ENCODE data around the gene ACTL6B. TPM values are rescaled to one million over a fixed set of nuclear protein-coding genes. Genes with fewer than 3 reads are reported as not detected.

Gene ACTL6B
- total and polyA plus RNA-seq, 9 of the 15 experiments (the other 6 are each of a cell fraction or from before 2014, with no cell fraction given) = not detected

DNA sequence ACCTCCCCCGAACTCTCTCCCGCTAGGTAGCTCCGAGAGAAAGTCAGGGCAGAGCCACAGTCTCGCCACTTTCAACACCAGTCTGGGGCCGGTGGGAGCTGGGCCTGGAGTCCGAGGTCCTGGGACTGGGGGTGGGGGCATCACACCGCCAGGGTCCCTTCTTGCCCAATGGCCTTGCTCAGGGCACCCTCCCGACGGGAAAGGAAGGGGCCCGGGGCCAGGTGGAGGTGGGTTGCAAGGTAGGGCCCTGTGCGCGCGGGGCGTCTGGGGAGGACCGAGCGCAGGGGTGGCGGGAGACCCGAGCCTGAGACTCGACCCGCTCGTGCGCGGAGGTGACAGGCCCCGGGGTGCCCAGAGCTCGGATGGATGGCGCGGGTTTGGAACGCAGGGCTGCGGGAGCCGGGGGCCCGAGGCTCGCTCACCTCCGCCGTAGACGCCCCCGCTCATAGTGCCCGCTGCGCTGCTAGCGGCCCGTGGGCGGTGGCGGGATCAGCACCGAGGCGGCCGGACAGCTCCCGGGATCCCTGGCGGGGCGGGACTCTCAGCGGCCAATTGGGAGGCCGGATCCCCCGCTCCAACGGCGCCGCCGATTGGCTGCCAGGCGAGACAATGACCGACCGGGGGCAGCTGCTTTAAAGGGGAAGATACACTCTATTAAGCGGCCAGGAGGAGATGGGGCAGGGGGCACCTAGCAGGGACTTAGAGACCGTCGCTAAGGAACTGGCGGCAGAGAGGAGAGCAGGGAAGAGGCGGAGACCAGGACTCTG is at the start of gene ACTL6B (continued):
- TF ChIP-seq POLR2H (tag; IDR thresholded peaks at IDR 0.05; ENCODE audit: low read depth) (no peak), ASH1L (IDR thresholded peaks at IDR 0.05; ENCODE audit: borderline replicate concordance, low read depth, partially characterized antibody) (no peak), HNRNPL (IDR thresholded peaks at IDR 0.05; ENCODE audit: low read depth, low read length) (peak; percentile 74; the same call in 1 of the 2 replicates), NFXL1 (CRISPR knock-in tag; IDR thresholded peaks at IDR 0.05) (no peak), ZNF217 (CRISPR knock-in tag; IDR thresholded peaks at IDR 0.05) (no peak), NFYB (IDR thresholded peaks at IDR 0.05; ENCODE audit: extremely low read depth, insufficient read length) (peak; percentile 57), POLR2G (IDR thresholded peaks at IDR 0.05; ENCODE audit: low read depth, low read length) (peak; percentile 37; the same call in 1 of the 2 replicates), NR1H2 (CRISPR knock-in tag; IDR thresholded peaks at IDR 0.05) (0 out of 2 replicates have a peak, but pooled peaks have one; percentile 60), PRPF4 (IDR thresholded peaks at IDR 0.05; ENCODE audit: insufficient read depth, low read depth, low read length, poor library complexity, severe bottlenecking) (no peak), GABPB1 (CRISPR knock-in tag; IDR thresholded peaks at IDR 0.05) (peak; percentile 80), HMGN3 (IDR thresholded peaks at IDR 0.05; ENCODE audit: borderline replicate concordance, extremely low read depth, insufficient read length, low read depth, low read length) (peak; percentile 93), EP300 (IDR thresholded peaks at IDR 0.05; ENCODE audit: low read length) (0 out of 2 replicates have a peak, but pooled peaks have one; percentile 12), ZNF766 (CRISPR knock-in tag; conservative IDR thresholded peaks at IDR 0.05) (peak; percentile 82; the same call in 1 of the 2 replicates), ZNF384 (IDR thresholded peaks at IDR 0.05; ENCODE audit: low read depth, low read length) (no peak), ZNF146 (CRISPR knock-in tag; IDR thresholded peaks at IDR 0.05; ENCODE audit: unreplicated experiment) (peak; percentile 49), ZFP30 (CRISPR knock-in tag; IDR thresholded peaks at IDR 0.05; ENCODE audit: borderline replicate concordance) (no peak), ZFP36 (IDR thresholded peaks at IDR 0.05; ENCODE audit: low read depth, low read length, partially characterized antibody) (no peak), DMBX1 (CRISPR knock-in tag; IDR thresholded peaks at IDR 0.05; ENCODE audit: borderline replicate concordance) (peak; percentile 74; the same call in 1 of the 2 replicates)
- TF ChIP-seq, protein P1, sequence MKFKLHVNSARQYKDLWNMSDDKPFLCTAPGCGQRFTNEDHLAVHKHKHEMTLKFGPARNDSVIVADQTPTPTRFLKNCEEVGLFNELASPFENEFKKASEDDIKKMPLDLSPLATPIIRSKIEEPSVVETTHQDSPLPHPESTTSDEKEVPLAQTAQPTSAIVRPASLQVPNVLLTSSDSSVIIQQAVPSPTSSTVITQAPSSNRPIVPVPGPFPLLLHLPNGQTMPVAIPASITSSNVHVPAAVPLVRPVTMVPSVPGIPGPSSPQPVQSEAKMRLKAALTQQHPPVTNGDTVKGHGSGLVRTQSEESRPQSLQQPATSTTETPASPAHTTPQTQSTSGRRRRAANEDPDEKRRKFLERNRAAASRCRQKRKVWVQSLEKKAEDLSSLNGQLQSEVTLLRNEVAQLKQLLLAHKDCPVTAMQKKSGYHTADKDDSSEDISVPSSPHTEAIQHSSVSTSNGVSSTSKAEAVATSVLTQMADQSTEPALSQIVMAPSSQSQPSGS (CRISPR knock-in tag; IDR thresholded peaks at IDR 0.05) = no peak
- TF ChIP-seq, protein P2, sequence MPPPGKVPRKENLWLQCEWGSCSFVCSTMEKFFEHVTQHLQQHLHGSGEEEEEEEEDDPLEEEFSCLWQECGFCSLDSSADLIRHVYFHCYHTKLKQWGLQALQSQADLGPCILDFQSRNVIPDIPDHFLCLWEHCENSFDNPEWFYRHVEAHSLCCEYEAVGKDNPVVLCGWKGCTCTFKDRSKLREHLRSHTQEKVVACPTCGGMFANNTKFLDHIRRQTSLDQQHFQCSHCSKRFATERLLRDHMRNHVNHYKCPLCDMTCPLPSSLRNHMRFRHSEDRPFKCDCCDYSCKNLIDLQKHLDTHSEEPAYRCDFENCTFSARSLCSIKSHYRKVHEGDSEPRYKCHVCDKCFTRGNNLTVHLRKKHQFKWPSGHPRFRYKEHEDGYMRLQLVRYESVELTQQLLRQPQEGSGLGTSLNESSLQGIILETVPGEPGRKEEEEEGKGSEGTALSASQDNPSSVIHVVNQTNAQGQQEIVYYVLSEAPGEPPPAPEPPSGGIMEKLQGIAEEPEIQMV (tag; conservative IDR thresholded peaks at IDR 0.05; ENCODE audit: low read depth) = no peak
- TF ChIP-seq, protein P3, sequence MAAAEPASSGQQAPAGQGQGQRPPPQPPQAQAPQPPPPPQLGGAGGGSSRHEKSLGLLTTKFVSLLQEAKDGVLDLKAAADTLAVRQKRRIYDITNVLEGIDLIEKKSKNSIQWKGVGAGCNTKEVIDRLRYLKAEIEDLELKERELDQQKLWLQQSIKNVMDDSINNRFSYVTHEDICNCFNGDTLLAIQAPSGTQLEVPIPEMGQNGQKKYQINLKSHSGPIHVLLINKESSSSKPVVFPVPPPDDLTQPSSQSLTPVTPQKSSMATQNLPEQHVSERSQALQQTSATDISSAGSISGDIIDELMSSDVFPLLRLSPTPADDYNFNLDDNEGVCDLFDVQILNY (CRISPR knock-in tag; IDR thresholded peaks at IDR 0.05) = peak; percentile 84; the same call in 1 of the 2 replicates

All from K562 (cell line).